A549 (cell line): ENCODE results near the gene VAV3.

ENCODE experiments used
- CTCF ChIP-seq: fragments of >200 bp; sonication (Bioruptor Twin); formaldehyde crosslinking; IDR thresholded peaks from 3 replicates; pipeline ENCODE4 v1.5.1; 2016
- ESRRA ChIP-seq: fragments of 150-350 bp; IDR thresholded peaks from 2 replicates; pipeline ENCODE4 v1.6.1; 2014; ENCODE audit warnings: mild to moderate bottlenecking, low read length, borderline replicate concordance
- FOSL2 ChIP-seq, 2 experiments: fragments of 450-650 bp in 1 of 2; fragments of >200 bp in 1 of 2; sonication (Bioruptor Twin) in 1 of 2; formaldehyde crosslinking; IDR thresholded peaks; 2 replicates each; pipeline versions ENCODE4 v1.5.0 to v1.6.1; 2016 to 2020; ENCODE audit warnings: mild to moderate bottlenecking in 1 of 2, moderate library complexity in 1 of 2
- KDM1A ChIP-seq: fragments of 200-600 bp; sonication (generic); IDR thresholded peaks from 2 replicates; pipeline ENCODE4 v1.6.1; 2016; ENCODE audit warnings: low read depth, mild to moderate bottlenecking
- KDM5A ChIP-seq: fragments of 200-600 bp; sonication (generic); IDR thresholded peaks from 2 replicates; pipeline ENCODE4 v1.6.1; 2016; ENCODE audit warnings: antibody characterized with exemption, mild to moderate bottlenecking
- NR3C1 ChIP-seq: fragments of >200 bp; sonication (Bioruptor Twin); formaldehyde crosslinking; IDR thresholded peaks from 3 replicates; pipeline ENCODE4 v1.6.1; 2017
- POLR2A ChIP-seq: IDR thresholded peaks from 2 replicates; pipeline ENCODE4 v1.6.1; 2012; ENCODE audit warnings: mild to moderate bottlenecking, low read length
- POLR2AphosphoS2 ChIP-seq: conservative IDR thresholded peaks from 2 replicates; pipeline ENCODE4 v1.6.1; 2012; ENCODE audit warnings: low read length, improper control_type of control experiment, inconsistent platforms

- no peak for TF ChIP-seq KDM1A
- no peak for TF ChIP-seq POLR2A
- TF ChIP-seq CTCF, result no peak
- no peak for TF ChIP-seq NR3C1
- TF ChIP-seq KDM5A, result no peak
- TF ChIP-seq FOSL2 (IDR thresholded peaks at IDR 0.05), result no peak
- TF ChIP-seq FOSL2 (CRISPR knock-in tag; IDR thresholded peaks at IDR 0.05), result no peak
- no peak for TF ChIP-seq ESRRA
- no peak for TF ChIP-seq POLR2AphosphoS2
These were observed 157.1 kb downstream of the VAV3 start for GRCh38 chr1:107807855-107808254.
